Measurements from ENCODE around the gene PPP3R1. TPM values are rescaled to one million over a fixed set of nuclear protein-coding genes. Genes with fewer than 3 reads are reported as not detected.

Gene PPP3R1
- total and polyA plus RNA-seq, 10 of the 15 experiments (the other 5 are each of a cell fraction or from before 2014, with no cell fraction given): 1.5 to 61.0 (median 15.8) TPM

GRCh38 chr2:68287580-68288441, 35.5 kb upstream of the PPP3R1 start:
- WGBS (ENCODE audit: insufficient coverage, insufficient replicate concordance, low lambda C conversion rate, missing lambda C conversion rate): 57% methylated on average over 10 of the region's 10 CpGs
- Histone ChIP-seq H3K4me2 (ENCODE audit: control insufficient read depth, insufficient read depth) (no peak overlapping the region), H3K9ac (ENCODE audit: control insufficient read depth, insufficient read depth, low read length) (no peak overlapping the region), H2AFZ (ENCODE audit: control insufficient read depth, low read depth, low read length) (no peak overlapping the region), H3K9me3 (replicated peaks; ENCODE audit: control insufficient read depth, insufficient read depth, low read length) (no peaks in the 10 kb centered on the region), H3K4me1 (ENCODE audit: control insufficient read depth, insufficient read depth, low read length) (no peaks in the 10 kb centered on the region), H4K20me1 (ENCODE audit: control insufficient read depth, insufficient read depth) (no peaks in the 10 kb centered on the region), H3K79me2 (ENCODE audit: control insufficient read depth, insufficient read depth, low read length) (no peaks in the 10 kb centered on the region), H3K27me3 (replicated peaks in 1 of 2; ENCODE audit: control insufficient read depth in 2 of 2, insufficient read depth in 2 of 2, low read length in 1 of 2) (no peaks in the 10 kb centered on the region), H3K36me3 (ENCODE audit: control insufficient read depth in 2 of 2, insufficient read depth in 2 of 2, low read length in 1 of 2) (no peaks in the 10 kb centered on the region), H3K4me3 (no peak overlapping the region), H3K27ac (ENCODE audit: control insufficient read depth, insufficient read depth) (no peak overlapping the region)
- DNase-seq (ENCODE audit: low read depth, low spot score): no peak
- ChIA-PET POLR2A (no interaction called here), SMC1A (ENCODE audit: uncharacterized antibody, unreplicated experiment) (interaction anchor here (0.7 to 2.3 kb wide), 4 partner anchors 70 to 165 kb away, joined by 3 to 7 read pairs (median 6); no protein-coding TSS in a partner anchor), RAD21 (ENCODE audit: unreplicated experiment) (interaction anchor here (1.7 to 6.7 kb wide), 2 partner anchors 154 to 166 kb away, joined by 4 to 25 read pairs; no protein-coding TSS in a partner anchor), CTCF (interaction anchor here (0.7 to 10.0 kb wide), 8 partner anchors 60 to 176 kb away, joined by 3 to 103 read pairs (median 4); no protein-coding TSS in a partner anchor)
- no peak for ATAC-seq
- no peak for FAIRE-seq
- in situ Hi-C loops (cut with MboI) (loop anchor here (5.0 kb wide), 1 partner anchor 166 kb away; no protein-coding TSS in a partner anchor), intact Hi-C loops (cut with micrococcal nuclease; ENCODE audit: unreplicated experiment) (loop anchor here (10.0 kb wide), 1 partner anchor 233 kb away; no protein-coding TSS in a partner anchor)
- BruUV-seq (replicated peaks): no TSS peak
- TF ChIP-seq ELK1 (IDR thresholded peaks at IDR 0.05; ENCODE audit: low read depth, low read length) (no peak), RELA (IDR thresholded peaks at IDR 0.05; ENCODE audit: borderline replicate concordance, partially characterized antibody) (no peak), CREB1 (IDR thresholded peaks at IDR 0.05; ENCODE audit: low read depth) (no peak), REST (IDR thresholded peaks at IDR 0.05; ENCODE audit: low read depth, low read length) (no peak), GATAD2B (conservative IDR thresholded peaks at IDR 0.05; ENCODE audit: low read depth) (no peak), POLR2AphosphoS5 (IDR thresholded peaks at IDR 0.05; ENCODE audit: low read length) (no peak), NKRF (conservative IDR thresholded peaks at IDR 0.05) (no peak), ATF7 (IDR thresholded peaks at IDR 0.05; ENCODE audit: low read depth) (no peak), E2F8 (IDR thresholded peaks at IDR 0.05; ENCODE audit: low read depth, partially characterized antibody) (no peak), MXI1 (IDR thresholded peaks at IDR 0.05; ENCODE audit: low read depth, low read length) (no peak), PAX8 (IDR thresholded peaks at IDR 0.05) (no peak), ZNF384 (IDR thresholded peaks at IDR 0.05; ENCODE audit: borderline replicate concordance, low read depth, low read length) (no peak), ZNF217 (IDR thresholded peaks at IDR 0.05) (no peak)

Measured in GM12878 (cell line).